Nephron (organoid): ENCODE results near the gene IRS1.
"Not testable (repeated sequence)": the region's sequence is repeated elsewhere in the genome, so short reads cannot be mapped to it uniquely, and the experiment has no call there.

Experiments
- H3K27ac Mint-ChIP-seq, 3 experiments: 2 replicates each; pipeline ENCODE4 v1.8.0; 2020; ENCODE audit warnings: mixed read lengths in 3 of 3, mild to moderate bottlenecking in 2 of 3, moderate library complexity in 1 of 3
- H3K27me3 Mint-ChIP-seq: 2 replicates; pipeline ENCODE4 v1.8.0; 2021; ENCODE audit warnings: low read depth, mild to moderate bottlenecking, moderate library complexity, mixed read lengths
- H3K36me3 Mint-ChIP-seq: 2 replicates; pipeline ENCODE4 v1.8.0; 2020; ENCODE audit warnings: low read depth, mixed read lengths
- H3K4me1 Mint-ChIP-seq: 2 replicates; pipeline ENCODE4 v1.8.0; 2020; ENCODE audit warnings: mixed read lengths
- H3K4me3 Mint-ChIP-seq, 3 experiments: 2 replicates each; pipeline ENCODE4 v1.8.0; 2020; ENCODE audit warnings: mild to moderate bottlenecking in 3 of 3, mixed read lengths in 3 of 3, moderate library complexity in 2 of 3
- H3K9me3 Mint-ChIP-seq: 2 replicates; pipeline ENCODE4 v1.8.0; 2020; ENCODE audit warnings: mixed read lengths
- CTCF ChIP-seq, 3 experiments: fragments of 200-600 bp; sonication (generic); IDR thresholded peaks; one replicate each; pipeline ENCODE4 v1.5.0; 2021; ENCODE audit warnings: antibody characterized with exemption in 3 of 3; ENCODE audit not compliant: unreplicated experiment in 3 of 3

The IRS1 gene

GRCh38 chr2:226835796-226836547 is 36.4 kb upstream of the IRS1 start, which contains the start of gene RHBDD1:
Gene RHBDD1 (plus strand): TSS chr2:226836054. CDS start chr2:226864694, 28,640 bp downstream.
- peaks cover 37% of the 10 kb centered on the region for H3K4me1 Mint-ChIP-seq
- TF ChIP-seq CTCF (IDR thresholded peaks at IDR 0.05; ENCODE audit: unreplicated experiment in 3 of 3) = no peak
- no peaks in the 10 kb centered on the region for H3K27me3 Mint-ChIP-seq
- H3K27ac Mint-ChIP-seq = peak within 1 kb of the TSS; percentile 95 to 99 (median 97)
- peak within 1 kb of the TSS; percentile 94 to 98 (median 98) for H3K4me3 Mint-ChIP-seq
- H3K36me3 Mint-ChIP-seq = peaks cover 10% of the 10 kb centered on the region
- H3K9me3 Mint-ChIP-seq = peaks cover 4% of the 10 kb centered on the region

GRCh38 chr2:226835420-226835795 is 35.8 kb upstream of the IRS1 start:
- Mint-ChIP-seq H3K27me3 (no peaks in the 10 kb centered on the region), H3K4me3 (peak overlapping the region; percentile 94 to 98 (median 98)), H3K9me3 (peaks cover 4% of the 10 kb centered on the region), H3K27ac (peak overlapping the region; percentile 95 to 99 (median 97)), H3K36me3 (peaks cover 9% of the 10 kb centered on the region), H3K4me1 (peaks cover 36% of the 10 kb centered on the region)
- TF ChIP-seq CTCF (IDR thresholded peaks at IDR 0.05; ENCODE audit: unreplicated experiment in 3 of 3) = no peak

GRCh38 chr2:226834880-226835279 is 35.3 kb upstream of the IRS1 start:
- H3K27me3 Mint-ChIP-seq, H3K9me3 Mint-ChIP-seq, H3K27ac Mint-ChIP-seq, H3K36me3 Mint-ChIP-seq: not testable (repeated sequence)
- Mint-ChIP-seq H3K4me3 (peak overlapping the region in 2 of 3 experiments; percentile 94 to 98), H3K4me1 (peaks cover 31% of the 10 kb centered on the region)

GRCh38 chr2:226832061-226832460 is 32.4 kb upstream of the IRS1 start:
- TF ChIP-seq CTCF (IDR thresholded peaks at IDR 0.05; ENCODE audit: unreplicated experiment in 3 of 3) = no peak
- H3K4me3 Mint-ChIP-seq = no peak overlapping the region
- no peaks in the 10 kb centered on the region for H3K27me3 Mint-ChIP-seq
- H3K9me3 Mint-ChIP-seq = peaks cover 4% of the 10 kb centered on the region
- no peaks in the 10 kb centered on the region for H3K36me3 Mint-ChIP-seq
- no peak overlapping the region for H3K27ac Mint-ChIP-seq
- peaks cover 5% of the 10 kb centered on the region for H3K4me1 Mint-ChIP-seq

- no peak for TF ChIP-seq CTCF (IDR thresholded peaks at IDR 0.05; ENCODE audit: unreplicated experiment in 3 of 3)
- Mint-ChIP-seq H3K36me3 (no peaks in the 10 kb centered on the region), H3K27ac (no peak overlapping the region), H3K4me3 (no peak overlapping the region), H3K9me3 (peaks cover 4% of the 10 kb centered on the region), H3K27me3 (no peaks in the 10 kb centered on the region), H3K4me1 (no peaks in the 10 kb centered on the region)
Measured at GRCh38 chr2:226831266-226831665, 31.6 kb upstream of the IRS1 start.

- no peak overlapping the region for H3K27ac Mint-ChIP-seq
- TF ChIP-seq CTCF (IDR thresholded peaks at IDR 0.05; ENCODE audit: unreplicated experiment in 3 of 3) = no peak
- H3K4me1 Mint-ChIP-seq = no peaks in the 10 kb centered on the region
- H3K36me3 Mint-ChIP-seq = no peaks in the 10 kb centered on the region
- no peaks in the 10 kb centered on the region for H3K27me3 Mint-ChIP-seq
- no peak overlapping the region for H3K4me3 Mint-ChIP-seq
- H3K9me3 Mint-ChIP-seq = peaks cover 4% of the 10 kb centered on the region
Measured at GRCh38 chr2:226829721-226830631, 30.4 kb upstream of the IRS1 start.
